CD14-positive monocyte (primary cell): ENCODE measurements around the gene PDE6H. TPM values are rescaled to one million over a fixed set of nuclear protein-coding genes. Genes with fewer than 3 reads are reported as not detected.

Source experiments
- DNase-seq, 3 donors: peaks; one replicate each; pipeline ENCODE4 v3.0.0-alpha.2; 2011 to 2022
- H2AFZ ChIP-seq: 2 replicates; pipeline ENCODE4 v1.6.0; 2012; ENCODE audit warnings: mild to moderate bottlenecking, low read depth, low read length, inconsistent platforms; ENCODE audit not compliant: insufficient read depth, poor library complexity, severe bottlenecking
- H3K27ac ChIP-seq, 2 donors: 1 replicate in 1 of 2; 2 replicates in 1 of 2; pipeline ENCODE4 v1.5.1; 2012 to 2013; ENCODE audit warnings: low read length in 2 of 2, control low read depth in 1 of 2, inconsistent platforms in 1 of 2, low read depth in 1 of 2, mild to moderate bottlenecking in 1 of 2
- H3K27me3 ChIP-seq, 2 donors: one replicate each; pipeline versions ENCODE4 v1.6.0 to v1.6.1; 2011 to 2013; ENCODE audit warnings: low read length in 2 of 2; ENCODE audit not compliant: control insufficient read depth in 2 of 2, insufficient read depth in 2 of 2
- H3K36me3 ChIP-seq, 2 donors: replicated peaks in 1 of 2; 1 replicate in 1 of 2; 2 replicates in 1 of 2; pipeline versions ENCODE4 v1.5.1 to v1.6.1; 2012 to 2013; ENCODE audit warnings: low read length in 2 of 2, control low read depth in 1 of 2, inconsistent platforms in 1 of 2, mild to moderate bottlenecking in 1 of 2; ENCODE audit not compliant: insufficient read depth in 2 of 2, control insufficient read depth in 1 of 2
- H3K4me1 ChIP-seq, 2 donors: 1 replicate in 1 of 2; 2 replicates in 1 of 2; pipeline versions ENCODE4 v1.5.1 to v1.6.1; 2012 to 2013; ENCODE audit warnings: low read length in 2 of 2, control low read depth in 1 of 2, inconsistent platforms in 1 of 2, mild to moderate bottlenecking in 1 of 2, moderate library complexity in 1 of 2; ENCODE audit not compliant: insufficient read depth in 2 of 2, control insufficient read depth in 1 of 2
- H3K4me2 ChIP-seq: replicated peaks from 2 replicates; pipeline ENCODE3; 2012; ENCODE audit warnings: low read length, moderate library complexity, mild to moderate bottlenecking; ENCODE audit not compliant: poor library complexity, severe bottlenecking; ENCODE audit errors: extremely low read depth
- H3K4me3 ChIP-seq, 3 experiments: fragments of 200-600 bp in 1 of 3; sonication (generic) in 1 of 3; replicated peaks in 1 of 3; 1 replicate in 2 of 3; 2 replicates in 1 of 3; pipeline ENCODE4 v1.5.1; 2011 to 2013; ENCODE audit warnings: low read length in 3 of 3, mild to moderate bottlenecking in 3 of 3, control low read depth in 2 of 3, low read depth in 2 of 3, inconsistent platforms in 1 of 3, moderate library complexity in 1 of 3
- H3K79me2 ChIP-seq: 2 replicates; pipeline ENCODE4 v1.6.0; 2012; ENCODE audit warnings: mild to moderate bottlenecking, control low read depth, inconsistent platforms, low read length, moderate library complexity; ENCODE audit not compliant: insufficient read depth
- H3K9ac ChIP-seq: 2 replicates; pipeline ENCODE4 v1.6.0; 2017; ENCODE audit warnings: low read length, mild to moderate bottlenecking; ENCODE audit not compliant: insufficient read depth, poor library complexity, severe bottlenecking
- H3K9me3 ChIP-seq, 2 donors: replicated peaks in 1 of 2; 1 replicate in 1 of 2; 2 replicates in 1 of 2; pipeline versions ENCODE4 v1.5.1 to v1.6.1; 2012 to 2013; ENCODE audit warnings: low read length in 2 of 2, control low read depth in 1 of 2; ENCODE audit not compliant: control insufficient read depth in 1 of 2, insufficient read depth in 1 of 2
- H4K20me1 ChIP-seq: 2 replicates; pipeline ENCODE4 v1.6.0; 2012; ENCODE audit warnings: mild to moderate bottlenecking, low read length, control low read depth, moderate library complexity; ENCODE audit not compliant: insufficient read depth
- H3K27ac Mint-ChIP-seq, 7 donors: one replicate each; pipeline ENCODE4 v1.8.0; 2020; ENCODE audit warnings: mild to moderate bottlenecking in 7 of 7, mixed read lengths in 7 of 7, moderate library complexity in 6 of 7, inconsistent platforms in 2 of 7
- H3K27me3 Mint-ChIP-seq, 3 donors: one replicate each; pipeline ENCODE4 v1.8.0; 2021 to 2022; ENCODE audit warnings: low read depth in 3 of 3, mild to moderate bottlenecking in 3 of 3, mixed read lengths in 3 of 3, moderate library complexity in 3 of 3, inconsistent platforms in 1 of 3
- H3K36me3 Mint-ChIP-seq, 2 donors: one replicate each; pipeline ENCODE4 v1.8.0; 2020; ENCODE audit warnings: mixed read lengths in 2 of 2, inconsistent platforms in 1 of 2, mild to moderate bottlenecking in 1 of 2
- H3K4me1 Mint-ChIP-seq: one replicate; pipeline ENCODE4 v1.8.0; 2020; ENCODE audit warnings: mild to moderate bottlenecking, mixed read lengths
- H3K4me3 Mint-ChIP-seq, 2 donors: one replicate each; pipeline ENCODE4 v1.8.0; 2020; ENCODE audit warnings: mild to moderate bottlenecking in 2 of 2, mixed read lengths in 2 of 2, moderate library complexity in 1 of 2
- H3K9me3 Mint-ChIP-seq, 7 donors: one replicate each; pipeline ENCODE4 v1.8.0; 2020 to 2022; ENCODE audit warnings: mixed read lengths in 7 of 7, mild to moderate bottlenecking in 6 of 7, moderate library complexity in 6 of 7, inconsistent platforms in 2 of 7
- WGBS: methylation state at CpG from one replicate; pipeline ENCODE4 v1.1.5; 2013; ENCODE audit warnings: missing lambda C conversion rate; ENCODE audit not compliant: insufficient coverage; 5-methylcytosine and 5-hydroxymethylcytosine counted together
- intact Hi-C, 2 donors: fragments of 100-400 bp; cut with micrococcal nuclease; formaldehyde crosslinking; loops; one replicate each; pipeline versions ENCODE4 v1.15.0 to v1.15.1; 2023
- polyA plus RNA-seq, 3 donors: library from polyadenylated mRNA; depleted of rRNA in 1 of 3; unstranded in 2 of 3; stranded (reverse) in 1 of 3; fragments of 300-500 nt in 2 of 3; fragments of >200 nt in 1 of 3; fragmentation: Illumina TruSeq in 2 of 3; gene quantifications; 1 replicate in 2 of 3; 2 replicates in 1 of 3; pipeline ENCODE4 v1.2.3, GENCODE V29; 2012 to 2021
- TF ChIP-seq, protein P1 (sequence below): fragments of 200-600 bp; IDR thresholded peaks from one replicate; pipeline ENCODE4 v1.8.0; 2022; ENCODE audit warnings: antibody characterized with exemption, mild to moderate bottlenecking

Gene PDE6H
- polyA plus RNA-seq, 3 donors = 0.33 to 0.56 TPM; not detected in 1

GRCh38 chr12:14975457-14975856, 2.6 kb downstream of the PDE6H start:
- H4K20me1 ChIP-seq = no peaks in the 10 kb centered on the region
- Mint-ChIP-seq H3K9me3 (no peaks in the 10 kb centered on the region), H3K4me1 (peaks cover 58% of the 10 kb centered on the region), H3K4me3 (peak overlapping the region in 1 of 2 donors; percentile 54), H3K27me3 (no peaks in the 10 kb centered on the region), H3K36me3 (no peaks in the 10 kb centered on the region), H3K27ac (peak overlapping the region; percentile 80 to 94 (median 86))
- no peaks in the 10 kb centered on the region for H3K27me3 ChIP-seq
- H3K36me3 ChIP-seq = no peaks in the 10 kb centered on the region
- H3K4me3 ChIP-seq = peak overlapping the region in 1 of 3 experiments; percentile 31
- H3K79me2 ChIP-seq = peaks cover 4% of the 10 kb centered on the region
- intact Hi-C loops = no loop called here
- no peaks in the 10 kb centered on the region for H3K9me3 ChIP-seq
- WGBS = 13% methylated on average over 2 of the region's 4 CpGs
- peak in 2 of 3 donors; percentile 72 to 78 for DNase-seq
- TF ChIP-seq, protein P1, sequence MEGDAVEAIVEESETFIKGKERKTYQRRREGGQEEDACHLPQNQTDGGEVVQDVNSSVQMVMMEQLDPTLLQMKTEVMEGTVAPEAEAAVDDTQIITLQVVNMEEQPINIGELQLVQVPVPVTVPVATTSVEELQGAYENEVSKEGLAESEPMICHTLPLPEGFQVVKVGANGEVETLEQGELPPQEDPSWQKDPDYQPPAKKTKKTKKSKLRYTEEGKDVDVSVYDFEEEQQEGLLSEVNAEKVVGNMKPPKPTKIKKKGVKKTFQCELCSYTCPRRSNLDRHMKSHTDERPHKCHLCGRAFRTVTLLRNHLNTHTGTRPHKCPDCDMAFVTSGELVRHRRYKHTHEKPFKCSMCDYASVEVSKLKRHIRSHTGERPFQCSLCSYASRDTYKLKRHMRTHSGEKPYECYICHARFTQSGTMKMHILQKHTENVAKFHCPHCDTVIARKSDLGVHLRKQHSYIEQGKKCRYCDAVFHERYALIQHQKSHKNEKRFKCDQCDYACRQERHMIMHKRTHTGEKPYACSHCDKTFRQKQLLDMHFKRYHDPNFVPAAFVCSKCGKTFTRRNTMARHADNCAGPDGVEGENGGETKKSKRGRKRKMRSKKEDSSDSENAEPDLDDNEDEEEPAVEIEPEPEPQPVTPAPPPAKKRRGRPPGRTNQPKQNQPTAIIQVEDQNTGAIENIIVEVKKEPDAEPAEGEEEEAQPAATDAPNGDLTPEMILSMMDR = no peak
- peak overlapping the region; percentile 52 for H3K4me2 ChIP-seq
- H3K4me1 ChIP-seq = peaks cover 53 to 56% of the 10 kb centered on the region in 2 donors
- H3K27ac ChIP-seq = peak overlapping the region; percentile 67 to 82
- H2AFZ ChIP-seq = peak overlapping the region; percentile 59
- no peak overlapping the region for H3K9ac ChIP-seq

DNA sequence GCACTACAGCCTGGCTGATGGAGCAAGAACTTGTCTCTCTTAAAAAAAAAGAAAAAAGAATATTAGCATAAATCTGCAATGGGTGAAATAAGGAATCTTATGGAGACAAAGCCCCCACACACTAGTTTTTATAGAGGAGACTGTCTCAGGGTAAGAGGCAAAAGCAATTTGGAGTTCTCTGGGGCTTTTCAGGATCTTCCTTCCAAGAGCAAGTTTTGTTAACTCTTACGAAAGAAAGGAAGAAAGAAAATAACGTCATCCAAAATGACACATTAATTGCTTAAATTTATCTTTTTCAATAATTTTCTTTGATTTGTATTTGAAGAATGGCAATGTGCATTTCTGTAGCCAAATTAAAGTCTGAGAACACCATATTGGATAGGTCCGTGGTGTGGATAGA, 3.8 kb downstream of the PDE6H start:
- H4K20me1 ChIP-seq = no peaks in the 10 kb centered on the region
- no peaks in the 10 kb centered on the region for H3K36me3 ChIP-seq
- H3K4me3 ChIP-seq = no peak overlapping the region
- H3K4me1 Mint-ChIP-seq = peaks cover 70% of the 10 kb centered on the region
- TF ChIP-seq, protein P1 = no peak
- peak in 2 of 3 donors; percentile 50 to 55 for DNase-seq
- H3K27me3 Mint-ChIP-seq = no peaks in the 10 kb centered on the region
- H2AFZ ChIP-seq = no peak overlapping the region
- 100% methylated on average over 1 of the region's 3 CpGs for WGBS
- H3K27me3 ChIP-seq = no peaks in the 10 kb centered on the region
- H3K36me3 Mint-ChIP-seq = no peaks in the 10 kb centered on the region
- H3K9me3 Mint-ChIP-seq = no peaks in the 10 kb centered on the region
- intact Hi-C loops = no loop called here
- peaks cover 4% of the 10 kb centered on the region for H3K79me2 ChIP-seq
- H3K27ac Mint-ChIP-seq = peak overlapping the region; percentile 81 to 94 (median 89)
- peak overlapping the region; percentile 67 to 82 for H3K27ac ChIP-seq
- no peaks in the 10 kb centered on the region for H3K9me3 ChIP-seq
- peaks cover 65 to 68% of the 10 kb centered on the region in 2 donors for H3K4me1 ChIP-seq
- H3K4me2 ChIP-seq = no peak overlapping the region
- H3K4me3 Mint-ChIP-seq = no peak overlapping the region
- no peak overlapping the region for H3K9ac ChIP-seq
